SJCRH30 (cell line): ENCODE data around the gene NOL4L. TPM values are rescaled to one million over a fixed set of nuclear protein-coding genes. Genes with fewer than 3 reads are reported as not detected.
"Not testable (repeated sequence)": the region's sequence is repeated elsewhere in the genome, so short reads cannot be mapped to it uniquely, and the experiment has no call there.

Experiments used
- DNase-seq, 2 experiments: peaks; one replicate each; pipeline ENCODE4 v3.0.0-alpha.2; 2015 to 2020
- H3K27ac ChIP-seq: fragments of 250-450 bp; sonication (Bioruptor Pico); 2 replicates; pipeline ENCODE4 v1.5.1; 2020; ENCODE audit warnings: mild to moderate bottlenecking, moderate library complexity
- H3K27me3 ChIP-seq: fragments of 250-450 bp; sonication (Bioruptor Pico); 2 replicates; pipeline ENCODE4 v1.5.1; 2020; ENCODE audit warnings: mild to moderate bottlenecking, moderate library complexity
- H3K36me3 ChIP-seq: fragments of 250-450 bp; sonication (Bioruptor Pico); 2 replicates; pipeline ENCODE4 v1.5.1; 2020; ENCODE audit warnings: mild to moderate bottlenecking, moderate library complexity
- H3K4me1 ChIP-seq: fragments of 250-450 bp; sonication (Bioruptor Pico); 2 replicates; pipeline ENCODE4 v1.5.1; 2020; ENCODE audit warnings: mild to moderate bottlenecking, moderate library complexity
- H3K4me3 ChIP-seq: fragments of 250-450 bp; sonication (Bioruptor Pico); 2 replicates; pipeline ENCODE4 v1.5.1; 2020; ENCODE audit warnings: mild to moderate bottlenecking, moderate library complexity
- H3K9me3 ChIP-seq: fragments of 250-450 bp; sonication (Bioruptor Pico); replicated peaks from 2 replicates; pipeline ENCODE4 v1.5.1; 2020; ENCODE audit warnings: mild to moderate bottlenecking, moderate library complexity
- total RNA-seq: library from RNA; depleted of rRNA; stranded (reverse); fragments of >200 nt; shearing (Covaris generic); gene quantifications from 2 replicates; pipeline ENCODE4 v1.2.3, GENCODE V29; 2014

The NOL4L gene
- total RNA-seq, 1 experiment from 2014 or later, result 2.4 TPM

- Histone ChIP-seq H3K9me3 (no peaks in the 10 kb centered on the region), H3K4me1 (no peaks in the 10 kb centered on the region; the same call in 1 of the 2 replicates), H3K4me3 (no peak overlapping the region), H3K27me3 (no peaks in the 10 kb centered on the region), H3K36me3 (no peaks in the 10 kb centered on the region), H3K27ac (no peak overlapping the region)
- no peak for DNase-seq
Measured at GRCh38 chr20:32467506-32468312, 117.4 kb downstream of the NOL4L start.

DNA sequence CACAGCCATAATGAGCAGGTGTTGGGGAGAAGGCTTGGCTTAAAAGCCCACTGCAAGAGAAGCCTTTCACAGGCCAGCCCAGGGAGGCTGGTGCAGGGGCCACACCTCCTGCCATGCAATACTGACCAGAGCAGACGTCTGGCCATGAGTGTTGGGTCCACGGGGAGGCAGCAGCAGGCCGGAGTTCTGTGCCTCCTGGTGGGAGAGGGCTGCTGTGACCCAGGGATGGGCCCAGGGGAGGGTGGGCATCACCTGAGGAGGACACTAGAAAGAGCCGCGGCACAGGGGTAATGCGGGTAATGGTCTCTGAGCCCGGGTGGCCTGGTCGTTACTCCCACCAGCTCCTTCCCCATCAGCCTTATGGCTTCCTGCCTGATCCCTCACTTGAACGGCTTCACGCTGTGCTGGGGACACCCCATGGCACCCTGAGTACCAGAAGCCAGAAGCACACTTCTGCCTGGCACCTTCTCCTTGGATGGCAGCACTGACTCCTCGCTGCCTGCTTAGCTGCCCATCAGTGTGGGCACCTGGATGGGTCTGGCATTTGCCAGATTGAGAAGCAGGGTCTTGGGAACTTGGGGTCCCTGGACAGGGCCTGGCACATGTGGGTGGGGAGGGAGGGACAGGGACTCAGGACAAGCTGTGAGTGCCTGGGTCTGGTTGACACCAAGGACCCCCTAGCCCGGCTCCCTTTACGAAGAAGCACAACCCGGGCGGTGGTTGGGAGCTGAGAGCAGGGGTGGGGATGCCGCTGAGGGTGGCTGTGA, 118.2 kb downstream of the NOL4L start:
- Histone ChIP-seq H3K9me3 (no peaks in the 10 kb centered on the region), H3K27ac (no peak overlapping the region), H3K4me3 (no peak overlapping the region), H3K27me3 (no peaks in the 10 kb centered on the region), H3K4me1 (no peaks in the 10 kb centered on the region; the same call in 1 of the 2 replicates), H3K36me3 (no peaks in the 10 kb centered on the region)
- DNase-seq, result no peak

- H3K4me3 ChIP-seq, H3K27me3 ChIP-seq, H3K4me1 ChIP-seq, DNase-seq, H3K9me3 ChIP-seq, H3K27ac ChIP-seq, H3K36me3 ChIP-seq: not testable (repeated sequence)
Measured at GRCh38 chr20:32465901-32466675, 119.0 kb downstream of the NOL4L start.

DNA sequence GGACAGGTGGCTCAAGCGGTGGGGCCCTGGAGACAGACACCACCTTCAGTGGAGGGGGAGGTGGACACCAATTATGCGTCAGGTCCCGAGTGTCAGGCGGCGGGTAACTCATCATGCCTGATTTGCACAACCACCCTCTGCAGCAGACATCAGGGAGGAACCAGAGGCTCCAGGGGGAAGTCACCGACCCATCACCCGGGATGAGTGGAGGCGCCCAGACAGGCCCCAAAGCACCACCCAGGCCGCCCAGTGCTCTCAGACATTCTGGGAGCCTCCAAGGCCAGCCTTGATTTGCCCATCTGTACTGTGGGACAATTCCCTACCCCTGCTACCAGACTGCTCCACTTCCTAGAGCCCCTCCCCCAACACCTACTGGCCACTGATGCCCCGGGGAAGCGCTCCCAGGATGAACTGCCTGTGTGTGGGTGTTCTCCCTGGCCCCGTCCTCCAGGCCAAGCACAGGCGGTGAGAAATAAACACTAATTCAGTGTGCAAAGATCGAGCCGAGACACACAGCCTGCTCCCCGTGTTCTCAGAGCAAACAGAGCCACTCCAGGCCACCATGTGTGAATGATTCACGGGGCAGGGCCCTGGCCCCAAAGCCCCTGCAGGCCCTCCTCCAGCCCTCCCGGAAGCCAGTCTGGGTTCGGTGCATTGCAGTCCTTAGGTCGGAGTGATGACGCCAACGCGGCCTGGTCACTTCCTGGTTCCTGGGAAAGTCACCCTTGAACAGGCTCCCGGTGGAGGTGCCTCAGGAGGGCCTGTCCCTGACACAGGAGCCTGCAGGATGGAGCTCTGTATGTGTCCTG, 119.8 kb downstream of the NOL4L start:
- Histone ChIP-seq H3K36me3 (no peaks in the 10 kb centered on the region), H3K4me1 (no peaks in the 10 kb centered on the region; the same call in 1 of the 2 replicates), H3K27ac (no peak overlapping the region), H3K9me3 (no peaks in the 10 kb centered on the region), H3K27me3 (no peaks in the 10 kb centered on the region), H3K4me3 (no peak overlapping the region)
- DNase-seq, result no peak

GRCh38 chr20:32464401-32465091, 120.6 kb downstream of the NOL4L start:
- H3K27ac ChIP-seq, result no peak overlapping the region

DNA sequence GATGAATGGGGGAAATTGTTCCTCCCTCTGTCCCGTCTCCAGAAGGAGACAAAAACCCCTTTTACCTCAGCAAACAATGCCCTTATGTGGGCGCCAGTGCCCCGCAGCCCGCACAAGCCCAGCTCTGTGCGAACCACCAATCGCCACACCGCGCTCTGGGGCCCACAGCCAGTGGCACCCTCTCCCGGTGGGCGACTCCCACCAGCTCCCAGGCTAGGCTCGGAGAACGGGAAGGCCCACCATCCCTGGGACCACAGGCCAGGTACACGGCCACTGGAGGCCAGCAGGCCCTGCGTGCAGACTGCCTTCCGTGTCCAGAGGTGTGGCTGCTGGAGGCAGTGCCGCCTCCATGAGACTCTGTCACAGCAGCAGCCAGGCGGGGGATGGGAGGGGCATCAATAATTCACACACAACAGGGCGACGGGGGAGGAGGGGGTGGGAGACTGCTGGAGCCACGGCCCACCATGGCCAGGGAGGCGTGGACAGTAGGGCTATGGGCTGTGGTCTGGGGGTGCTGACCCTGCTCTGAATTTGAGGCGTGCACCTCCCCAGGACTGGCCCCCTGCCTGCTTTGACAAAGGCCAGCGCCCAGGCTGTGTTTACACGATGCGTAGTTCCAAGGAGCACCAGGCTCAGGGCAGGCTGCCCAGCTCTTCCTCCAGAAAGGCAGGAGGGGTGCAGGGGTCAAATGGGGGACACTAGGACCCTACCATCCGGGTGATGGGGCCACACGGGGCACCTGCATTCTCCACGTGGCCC, 121.3 kb downstream of the NOL4L start:
- Histone ChIP-seq H3K27ac (no peak overlapping the region), H3K4me1 (no peaks in the 10 kb centered on the region; the same call in 1 of the 2 replicates), H3K4me3 (no peak overlapping the region), H3K9me3 (no peaks in the 10 kb centered on the region), H3K27me3 (no peaks in the 10 kb centered on the region), H3K36me3 (no peaks in the 10 kb centered on the region)
- DNase-seq, result no peak

More at GRCh38 chr20:32464401-32465091, 120.6 kb downstream of the NOL4L start:
- Histone ChIP-seq H3K4me3 (no peak overlapping the region), H3K9me3 (no peaks in the 10 kb centered on the region), H3K27me3 (no peaks in the 10 kb centered on the region), H3K36me3 (no peaks in the 10 kb centered on the region), H3K4me1 (no peaks in the 10 kb centered on the region; the same call in 1 of the 2 replicates)
- DNase-seq, result no peak

DNA sequence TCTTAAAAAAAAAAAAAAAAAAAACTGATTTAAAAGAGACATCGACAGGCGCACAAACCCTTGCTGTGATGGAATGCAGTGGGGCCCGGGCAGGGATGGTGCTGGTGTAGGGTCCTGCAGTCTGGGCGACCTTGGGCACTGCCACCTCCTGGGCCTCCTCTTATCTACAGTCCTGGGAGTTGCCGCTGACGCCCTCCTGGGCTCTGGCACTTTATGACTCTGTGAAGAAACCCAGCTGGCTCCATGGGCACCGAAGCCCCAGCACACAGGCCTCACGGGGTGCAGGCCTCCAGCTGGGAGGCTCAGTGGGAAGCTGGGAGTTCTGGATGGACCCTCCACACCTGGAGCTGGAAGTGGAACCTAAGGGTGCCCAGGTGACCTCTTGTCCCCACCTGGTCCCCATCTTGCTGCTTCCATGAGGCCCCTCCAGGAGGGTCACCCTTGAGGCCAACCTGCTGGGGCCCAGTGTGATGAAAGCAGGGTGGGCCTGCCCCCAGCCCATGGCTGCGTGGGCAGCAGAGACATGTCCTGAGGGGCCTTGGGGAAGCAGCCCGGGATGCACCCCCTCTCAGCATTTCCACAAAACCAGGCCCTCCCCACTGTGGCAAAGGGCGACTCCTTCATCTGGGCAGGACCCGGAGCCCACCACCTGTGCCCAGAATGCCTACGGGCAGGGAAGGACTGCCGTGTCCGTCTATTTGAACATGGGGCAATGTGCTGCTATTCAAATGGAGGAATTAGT, 122.1 kb downstream of the NOL4L start:
- no peak for DNase-seq
- Histone ChIP-seq H3K36me3 (no peaks in the 10 kb centered on the region), H3K27me3 (no peaks in the 10 kb centered on the region), H3K4me3 (no peak overlapping the region), H3K4me1 (no peaks in the 10 kb centered on the region; the same call in 1 of the 2 replicates), H3K27ac (no peak overlapping the region), H3K9me3 (no peaks in the 10 kb centered on the region)

DNA sequence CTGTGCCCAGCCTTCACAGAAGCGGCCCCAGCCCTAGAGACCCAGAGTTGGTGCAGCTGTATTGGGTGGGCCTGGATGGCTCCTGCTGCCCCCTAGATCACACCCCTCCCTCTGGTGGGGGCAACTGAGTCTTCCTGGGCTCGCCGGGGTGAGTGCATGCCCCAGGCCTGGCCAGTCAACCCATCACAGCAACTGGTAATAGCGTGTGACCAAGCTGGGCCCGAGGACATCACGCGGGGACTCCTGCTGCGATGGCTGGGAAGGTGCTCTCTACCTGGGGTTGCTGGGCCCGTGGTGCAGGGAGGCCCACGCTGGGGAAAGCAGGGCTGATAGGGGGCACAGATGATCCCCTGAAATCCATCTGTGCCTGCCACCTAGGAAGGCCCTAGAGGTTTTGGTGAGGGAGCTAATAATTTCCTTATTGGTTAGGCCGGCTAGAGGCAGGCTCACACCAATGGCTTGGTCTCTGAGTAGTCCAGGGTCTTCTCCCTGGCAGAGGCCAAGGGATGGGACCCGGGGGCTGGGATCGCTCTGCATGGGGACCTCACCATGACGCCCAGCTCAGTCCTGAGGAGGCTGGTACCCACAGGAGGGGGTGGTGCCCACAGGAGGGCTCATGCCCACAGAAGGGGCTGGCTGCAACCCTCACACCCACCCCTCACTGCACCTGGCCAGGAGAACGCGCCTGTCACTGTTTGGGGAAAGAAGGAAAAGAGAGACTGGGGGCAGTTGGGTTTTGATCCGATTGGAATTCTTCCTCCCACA, 123.1 kb downstream of the NOL4L start:
- no peak overlapping the region for H3K4me3 ChIP-seq
- no peak for DNase-seq
- H3K27ac ChIP-seq, result no peak overlapping the region
- H3K9me3 ChIP-seq, result no peaks in the 10 kb centered on the region
- H3K36me3 ChIP-seq, result no peaks in the 10 kb centered on the region
- H3K4me1 ChIP-seq, result peaks cover 3% of the 10 kb centered on the region; the same call in 1 of the 2 replicates
- no peaks in the 10 kb centered on the region for H3K27me3 ChIP-seq

GRCh38 chr20:32460683-32461320, 124.3 kb downstream of the NOL4L start:
- H3K27ac ChIP-seq, result no peak overlapping the region
- peaks cover 3% of the 10 kb centered on the region; the same call in 1 of the 2 replicates for H3K4me1 ChIP-seq
- H3K27me3 ChIP-seq, result no peaks in the 10 kb centered on the region
- no peak overlapping the region for H3K4me3 ChIP-seq
- no peak for DNase-seq
- no peaks in the 10 kb centered on the region for H3K9me3 ChIP-seq
- no peaks in the 10 kb centered on the region for H3K36me3 ChIP-seq

DNA sequence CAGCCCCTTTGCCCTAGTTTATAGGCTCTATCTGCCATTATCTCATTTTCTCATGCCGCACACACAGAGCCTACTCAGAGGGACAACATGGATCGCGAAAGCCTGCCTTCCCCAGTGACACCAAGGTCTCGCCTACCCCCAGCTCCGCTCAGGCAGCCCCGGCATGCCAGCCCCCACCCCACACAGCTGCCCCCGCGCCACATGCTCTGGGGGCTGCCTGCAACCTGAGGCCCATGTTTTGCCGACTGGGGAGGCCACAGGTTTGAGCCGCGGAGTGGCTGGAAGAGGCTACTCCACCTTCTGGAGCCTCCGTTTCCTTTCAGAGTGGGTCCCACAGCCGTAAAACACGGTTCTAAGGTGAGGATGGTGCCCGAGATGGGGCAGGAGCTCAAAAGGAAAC, 124.9 kb downstream of the NOL4L start:
- Histone ChIP-seq H3K4me1 (peaks cover 3% of the 10 kb centered on the region; the same call in 1 of the 2 replicates), H3K27me3 (no peaks in the 10 kb centered on the region), H3K27ac (no peak overlapping the region), H3K36me3 (no peaks in the 10 kb centered on the region), H3K9me3 (no peaks in the 10 kb centered on the region), H3K4me3 (no peak overlapping the region)
- no peak for DNase-seq

GRCh38 chr20:32458837-32459220, 126.3 kb downstream of the NOL4L start:
- no peaks in the 10 kb centered on the region for H3K27me3 ChIP-seq
- H3K9me3 ChIP-seq, result no peaks in the 10 kb centered on the region
- DNase-seq, result no peak
- H3K36me3 ChIP-seq, result no peaks in the 10 kb centered on the region
- H3K27ac ChIP-seq, result no peak overlapping the region
- H3K4me3 ChIP-seq, result no peak overlapping the region
- H3K4me1 ChIP-seq, result 0 out of 2 replicates have a peak, but pooled peaks cover 3% of the 10 kb centered on the region
